HepG2 (cell line): Measurements from ENCODE around the gene BCAS1. TPM values are rescaled to one million over a fixed set of nuclear protein-coding genes. Genes with fewer than 3 reads are reported as not detected.

Experiments used
- ATAC-seq: fragments of 200-7000 bp; cut with Tn5 transposase; 3 replicates; pipeline ENCODE4 v1.9.1; 2020; ENCODE audit warnings: mild to moderate bottlenecking, moderate library complexity
- BruUV-seq: library from RNA; stranded (reverse); fragments of 400-500 nt; replicated peaks from 2 replicates; lab custom pipeline; 2021; lab: Mats Ljungman, UMichigan
- CTCF ChIA-PET: fragments of 300-600 bp; formaldehyde crosslinking; extraction: SDS; loops from one replicate; lab custom pipeline; 2021; ENCODE audit warnings: low total read pairs, inconsistent platforms, low intra/inter-chr PET ratio; lab: Yijun Ruan, JAX
- POLR2A ChIA-PET: fragments of 350-600 bp; sonication (Branson Sonifier 250); formaldehyde crosslinking; loops from one replicate; lab custom pipeline; 2020; ENCODE audit warnings: antibody characterized with exemption, inconsistent platforms; lab: Yijun Ruan, JAX
- DNase-seq: peaks from one replicate; pipeline ENCODE4 v3.0.0-alpha.2; 2015; ENCODE audit warnings: low spot score
- FAIRE-seq: peaks from 3 replicates; lab custom pipeline; 2011; peaks lifted over from hg19 to GRCh38; lab: Jason Lieb, UNC
- H2AFZ ChIP-seq: one replicate; pipeline ENCODE4 v1.6.1; 2011; ENCODE audit warnings: low read length, inconsistent platforms
- H3K27ac ChIP-seq: fragments of 300-600 bp; 3 replicates; pipeline ENCODE4 v1.8.0; 2011; ENCODE audit warnings: mixed run types, mild to moderate bottlenecking, mixed read lengths, low read length, inconsistent platforms; ENCODE audit not compliant: insufficient read depth; ENCODE audit errors: extremely low read length
- H3K27me3 ChIP-seq, 2 experiments: fragments of 200-600 bp in 1 of 2; 2 replicates in 1 of 2; 3 replicates in 1 of 2; pipeline versions ENCODE4 v1.6.0 to v1.8.0; 2011; ENCODE audit warnings: low read length in 2 of 2, mild to moderate bottlenecking in 2 of 2, moderate library complexity in 2 of 2, inconsistent platforms in 1 of 2; ENCODE audit not compliant: insufficient read depth in 2 of 2, control insufficient read depth in 1 of 2
- H3K36me3 ChIP-seq, 2 experiments: fragments of 200-600 bp in 1 of 2; replicated peaks in 1 of 2; 2 replicates in 1 of 2; 3 replicates in 1 of 2; pipeline versions ENCODE4 v1.5.1 to v1.8.0; 2011; ENCODE audit warnings: low read length in 2 of 2, inconsistent platforms in 1 of 2; ENCODE audit not compliant: insufficient read depth in 2 of 2, control insufficient read depth in 1 of 2
- H3K4me1 ChIP-seq: 2 replicates; pipeline ENCODE4 v1.5.1; 2012; ENCODE audit warnings: low read length, inconsistent platforms; ENCODE audit not compliant: insufficient read depth
- H3K4me2 ChIP-seq: 2 replicates; pipeline ENCODE4 v1.6.0; 2011; ENCODE audit warnings: low read depth, low read length, inconsistent platforms
- H3K4me3 ChIP-seq, 3 experiments: fragments of 200-600 bp in 1 of 3; sonication (generic), shearing (Covaris generic) in 1 of 3; replicated peaks in 1 of 3; 2 replicates each; pipeline ENCODE4 v1.5.1; 2011 to 2016; ENCODE audit warnings: low read length in 3 of 3, inconsistent platforms in 2 of 3, low read depth in 2 of 3, mild to moderate bottlenecking in 2 of 3, control low read depth in 1 of 3, mixed read lengths in 1 of 3; ENCODE audit not compliant: insufficient read depth in 1 of 3
- H3K79me2 ChIP-seq: one replicate; pipeline ENCODE4 v1.6.1; 2011; ENCODE audit warnings: low read length, inconsistent platforms; ENCODE audit not compliant: insufficient read depth
- H3K9ac ChIP-seq: 2 replicates; pipeline ENCODE4 v1.6.0; 2011; ENCODE audit warnings: mild to moderate bottlenecking, low read depth, low read length, inconsistent platforms; ENCODE audit not compliant: insufficient read depth
- H3K9me3 ChIP-seq: 2 replicates; pipeline ENCODE4 v1.5.1; 2012; ENCODE audit warnings: mild to moderate bottlenecking, low read length
- H4K20me1 ChIP-seq: 2 replicates; pipeline ENCODE4 v1.6.0; 2011; ENCODE audit warnings: inconsistent platforms, mild to moderate bottlenecking, low read length, moderate library complexity; ENCODE audit not compliant: insufficient read depth
- ELF4 ChIP-seq: sonication (generic); formaldehyde crosslinking; IDR thresholded peaks from 2 replicates; pipeline ENCODE4 v1.5.0; 2020; ENCODE audit warnings: missing genetic modification reagents, mild to moderate bottlenecking, moderate library complexity, borderline replicate concordance
- FOSL2 ChIP-seq: sonication (generic); formaldehyde crosslinking; IDR thresholded peaks from 2 replicates; pipeline ENCODE4 v1.4.0; 2020; ENCODE audit warnings: missing genetic modification reagents
- FUBP1 ChIP-seq: sonication (generic); formaldehyde crosslinking; IDR thresholded peaks from 2 replicates; pipeline ENCODE4 v1.5.1; 2020; ENCODE audit warnings: missing genetic modification reagents, mild to moderate bottlenecking, borderline replicate concordance
- GTF3A ChIP-seq: sonication (generic); formaldehyde crosslinking; conservative IDR thresholded peaks from 2 replicates; pipeline ENCODE4 v1.4.0; 2020; ENCODE audit warnings: mild to moderate bottlenecking, missing genetic modification reagents
- GZF1 ChIP-seq: sonication (generic); formaldehyde crosslinking; IDR thresholded peaks from 2 replicates; pipeline ENCODE4 v1.5.1; 2020; ENCODE audit warnings: mild to moderate bottlenecking, missing genetic modification reagents
- HDAC6 ChIP-seq: fragments of 200-600 bp; sonication (generic); IDR thresholded peaks from 2 replicates; pipeline ENCODE4 v1.7.0; 2017; ENCODE audit warnings: mild to moderate bottlenecking, antibody characterized with exemption, low read length, low read depth
- HIVEP1 ChIP-seq: sonication (generic); formaldehyde crosslinking; IDR thresholded peaks from 2 replicates; pipeline ENCODE4 v1.4.0; 2020; ENCODE audit warnings: mild to moderate bottlenecking, missing genetic modification reagents
- MTF1 ChIP-seq: sonication (generic); formaldehyde crosslinking; IDR thresholded peaks from 2 replicates; pipeline ENCODE4 v1.5.0; 2020; ENCODE audit warnings: missing genetic modification reagents
- PRMT3 ChIP-seq: sonication (generic); formaldehyde crosslinking; IDR thresholded peaks from 2 replicates; pipeline ENCODE4 v1.8.1; 2022; ENCODE audit warnings: low read depth, mild to moderate bottlenecking, moderate library complexity, missing genetic modification reagents, borderline replicate concordance
- RFX5 ChIP-seq: IDR thresholded peaks from 2 replicates; pipeline ENCODE4 v1.6.1; 2011; ENCODE audit warnings: low read depth, low read length, improper control_type of control experiment
- YEATS4 ChIP-seq: sonication (generic); formaldehyde crosslinking; IDR thresholded peaks from 2 replicates; pipeline ENCODE4 v1.4.0; 2020; ENCODE audit warnings: missing genetic modification reagents, borderline replicate concordance
- ZKSCAN5 ChIP-seq: sonication (generic); formaldehyde crosslinking; IDR thresholded peaks from 2 replicates; pipeline ENCODE4 v1.5.1; 2020; ENCODE audit warnings: mild to moderate bottlenecking, missing genetic modification reagents
- ZMYM3 ChIP-seq: sonication (generic); formaldehyde crosslinking; IDR thresholded peaks from 2 replicates; pipeline ENCODE4 v1.5.1; 2020; ENCODE audit warnings: mild to moderate bottlenecking, missing genetic modification reagents
- ZNF619 ChIP-seq: sonication (generic); formaldehyde crosslinking; IDR thresholded peaks from 2 replicates; pipeline ENCODE4 v1.4.0; 2020; ENCODE audit warnings: mild to moderate bottlenecking, missing genetic modification reagents
- ZNF629 ChIP-seq: sonication (generic); formaldehyde crosslinking; conservative IDR thresholded peaks from 2 replicates; pipeline ENCODE4 v1.5.0; 2020; ENCODE audit warnings: missing genetic modification reagents
- ZNF839 ChIP-seq: sonication (generic); formaldehyde crosslinking; IDR thresholded peaks from 2 replicates; pipeline ENCODE4 v1.4.0; 2020; ENCODE audit warnings: missing genetic modification reagents, mild to moderate bottlenecking, borderline replicate concordance
- WGBS: methylation state at CpG from one replicate; pipeline ENCODE4 v1.1.6; 2017; ENCODE audit warnings: low lambda C conversion rate; 5-methylcytosine and 5-hydroxymethylcytosine counted together
- in situ Hi-C: cut with HindIII; loops from 2 replicates; pipeline ENCODE4 v1.10.0; 2017; ENCODE audit warnings: low pct_unique_long_range_greater_than_20kb; ENCODE audit not compliant: extremely low pct_ligation_motif_present
- intact Hi-C: fragments of 100-400 bp; cut with micrococcal nuclease; formaldehyde crosslinking; loops from one replicate; pipeline ENCODE4 v1.10.0; 2022; ENCODE audit not compliant: unreplicated experiment
- polyA plus RNA-seq, 8 experiments: library from polyadenylated mRNA; depleted of rRNA in 3 of 8; stranded (reverse) in 7 of 8; unstranded in 1 of 8; fragments of >200 nt; fragmentation: Illumina TruSeq in 4 of 8; extraction: Trizol in 4 of 8; gene quantifications; 2 replicates each; pipeline versions ENCODE4 v1.2.1 to v1.2.3, GENCODE V29; 2011 to 2016; ENCODE audit warnings: low read depth in 4 of 8, missing spikeins in 1 of 8, mixed read lengths in 1 of 8; ENCODE audit not compliant: insufficient read depth in 1 of 8
- total RNA-seq, 5 experiments: library from RNA; depleted of rRNA; stranded (reverse); fragments of >200 nt; fragmentation: Illumina TruSeq; extraction: Trizol; gene quantifications; 2 replicates each; pipeline ENCODE4 v1.2.3, GENCODE V29; 2016; ENCODE audit warnings: low read depth in 1 of 5
- TF ChIP-seq, protein P1 (sequence below): sonication (generic); formaldehyde crosslinking; conservative IDR thresholded peaks from 2 replicates; pipeline ENCODE4 v1.8.0; 2022; ENCODE audit warnings: missing genetic modification reagents
- TF ChIP-seq, protein P2 (sequence below): sonication (generic); formaldehyde crosslinking; IDR thresholded peaks from 2 replicates; pipeline ENCODE4 v1.8.1; 2023; ENCODE audit warnings: mild to moderate bottlenecking, moderate library complexity, missing genetic modification reagents
- TF ChIP-seq, protein P3 (sequence below): sonication (generic); formaldehyde crosslinking; IDR thresholded peaks from 2 replicates; pipeline ENCODE4 v1.4.0; 2020; ENCODE audit warnings: mild to moderate bottlenecking, missing genetic modification reagents

Gene BCAS1
- total and polyA plus RNA-seq, 2 of the 13 experiments (the other 11 are each of a cell fraction or from before 2014, with no cell fraction given), result 0.55 to 0.91 TPM

DNA sequence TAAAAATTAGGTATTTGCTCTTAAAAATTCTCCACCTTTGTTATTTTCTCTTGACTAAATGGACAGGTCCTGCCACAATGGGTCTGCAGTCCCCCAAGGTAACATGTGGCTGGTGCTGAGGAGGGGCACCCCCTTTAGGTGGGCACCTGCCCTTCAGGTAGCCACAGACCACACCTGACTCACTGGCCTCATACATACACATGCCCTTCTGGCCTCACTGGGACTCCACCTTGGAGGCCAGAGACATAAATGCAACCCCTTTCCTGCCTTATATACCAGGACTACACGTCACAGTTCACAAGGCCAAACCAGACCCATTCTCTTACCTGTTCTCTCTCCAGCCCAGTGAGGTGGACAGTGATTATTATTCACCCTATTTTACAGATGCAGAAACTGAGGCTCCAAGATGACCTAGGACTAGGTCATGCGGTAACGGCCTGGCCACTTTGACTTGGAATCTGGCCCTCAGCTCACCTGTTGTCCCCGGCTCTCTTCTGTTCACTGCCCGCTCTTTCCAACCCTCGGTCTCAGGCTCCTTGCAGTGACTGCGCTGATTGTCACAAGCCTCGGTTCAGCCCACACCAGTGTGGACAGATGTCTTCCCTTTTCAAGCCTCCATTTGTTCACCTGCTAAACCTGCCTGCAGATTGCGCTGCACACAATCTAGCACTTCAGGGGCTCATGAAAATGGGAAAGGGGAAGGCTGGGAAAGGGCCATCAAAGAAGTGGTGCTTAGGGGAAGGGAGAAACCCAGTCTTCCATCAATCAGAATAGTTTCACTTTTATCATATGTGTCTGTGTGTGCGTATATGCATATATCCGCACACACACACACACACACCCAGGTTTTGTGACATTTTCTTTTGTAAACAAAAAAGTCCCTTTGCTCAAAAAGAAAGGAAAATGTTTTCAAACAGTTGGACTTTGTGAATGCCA lies 121.7 kb downstream of the BCAS1 start:
- ChIA-PET POLR2A (no interaction called here), CTCF (no interaction called here)
- WGBS, result 87% methylated on average over 11 of the region's 11 CpGs
- Histone ChIP-seq H3K9me3 (peaks cover 8% of the 10 kb centered on the region; the same call in 1 of the 2 replicates), H3K27me3 (no peaks in the 10 kb centered on the region), H3K9ac (no peak overlapping the region), H2AFZ (peak overlapping the region; percentile 69), H3K79me2 (no peaks in the 10 kb centered on the region), H3K27ac (no peak overlapping the region), H3K4me2 (peak overlapping the region; percentile 14), H3K4me1 (peaks cover 37% of the 10 kb centered on the region), H4K20me1 (no peaks in the 10 kb centered on the region), H3K36me3 (no peaks in the 10 kb centered on the region), H3K4me3 (no peak overlapping the region)
- no peak for DNase-seq
- intact Hi-C loops, result no loop called here
- ATAC-seq, result no peak; the same call in 2 of the 3 replicates
- BruUV-seq, result no TSS peak
- no peak for FAIRE-seq
- in situ Hi-C loops, result loop anchor here (5.0 kb wide), 1 partner anchor 114 kb away; no protein-coding TSS in a partner anchor
- TF ChIP-seq YEATS4 (no peak), FOSL2 (CRISPR knock-in tag) (no peak), ZKSCAN5 (CRISPR knock-in tag) (no peak), ZMYM3 (CRISPR knock-in tag) (peak; percentile 60), ZNF619 (CRISPR knock-in tag) (no peak), GZF1 (CRISPR knock-in tag) (no peak), ZNF839 (CRISPR knock-in tag) (no peak), GTF3A (CRISPR knock-in tag) (no peak), HDAC6 (no peak), ZNF629 (peak; percentile 74), FUBP1 (no peak), HIVEP1 (CRISPR knock-in tag) (0 out of 2 replicates have a peak, but pooled peaks have one; percentile 4), ELF4 (CRISPR knock-in tag) (no peak), PRMT3 (CRISPR knock-in tag) (no peak), MTF1 (CRISPR knock-in tag) (no peak), RFX5 (no peak)
- TF ChIP-seq, protein P1, sequence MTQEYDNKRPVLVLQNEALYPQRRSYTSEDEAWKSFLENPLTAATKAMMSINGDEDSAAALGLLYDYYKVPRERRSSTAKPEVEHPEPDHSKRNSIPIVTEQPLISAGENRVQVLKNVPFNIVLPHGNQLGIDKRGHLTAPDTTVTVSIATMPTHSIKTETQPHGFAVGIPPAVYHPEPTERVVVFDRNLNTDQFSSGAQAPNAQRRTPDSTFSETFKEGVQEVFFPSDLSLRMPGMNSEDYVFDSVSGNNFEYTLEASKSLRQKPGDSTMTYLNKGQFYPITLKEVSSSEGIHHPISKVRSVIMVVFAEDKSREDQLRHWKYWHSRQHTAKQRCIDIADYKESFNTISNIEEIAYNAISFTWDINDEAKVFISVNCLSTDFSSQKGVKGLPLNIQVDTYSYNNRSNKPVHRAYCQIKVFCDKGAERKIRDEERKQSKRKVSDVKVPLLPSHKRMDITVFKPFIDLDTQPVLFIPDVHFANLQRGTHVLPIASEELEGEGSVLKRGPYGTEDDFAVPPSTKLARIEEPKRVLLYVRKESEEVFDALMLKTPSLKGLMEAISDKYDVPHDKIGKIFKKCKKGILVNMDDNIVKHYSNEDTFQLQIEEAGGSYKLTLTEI (CRISPR knock-in tag), result no peak
- TF ChIP-seq, protein P2, sequence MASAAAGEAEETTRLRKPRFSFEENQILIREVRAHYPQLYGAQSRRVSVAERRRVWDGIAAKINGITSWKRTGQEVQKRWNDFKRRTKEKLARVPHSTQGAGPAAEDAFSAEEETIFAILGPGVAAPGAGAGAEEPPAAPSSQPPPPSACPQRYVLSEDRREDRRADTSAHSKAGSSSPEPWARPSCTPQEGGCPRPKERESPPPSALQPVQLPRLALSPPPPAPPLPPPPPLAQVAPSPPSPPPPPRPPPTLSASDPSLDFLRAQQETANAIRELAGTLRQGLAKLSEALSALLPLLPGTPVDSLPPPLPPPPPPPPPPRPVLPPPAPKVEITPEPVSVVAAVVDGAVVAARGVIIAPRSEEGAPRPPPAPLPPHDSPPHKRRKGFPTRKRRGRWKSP (CRISPR knock-in tag), result no peak
- TF ChIP-seq, protein P3, sequence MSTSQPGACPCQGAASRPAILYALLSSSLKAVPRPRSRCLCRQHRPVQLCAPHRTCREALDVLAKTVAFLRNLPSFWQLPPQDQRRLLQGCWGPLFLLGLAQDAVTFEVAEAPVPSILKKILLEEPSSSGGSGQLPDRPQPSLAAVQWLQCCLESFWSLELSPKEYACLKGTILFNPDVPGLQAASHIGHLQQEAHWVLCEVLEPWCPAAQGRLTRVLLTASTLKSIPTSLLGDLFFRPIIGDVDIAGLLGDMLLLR (CRISPR knock-in tag), result no peak
